Activated CD4-positive, alpha-beta memory T cell treated with anti-CD3 and anti-CD28 coated beads, Interleukin-2, amount 10 ng/mL, durations not matched to agents 7 days and 5 days (primary cell): Measurements from ENCODE around the gene GJC1. TPM values are rescaled to one million over a fixed set of nuclear protein-coding genes. Genes with fewer than 3 reads are reported as not detected.

Source experiments
- CTCF ChIA-PET: fragments of 350-600 bp; sonication (Branson Sonifier 250); formaldehyde crosslinking; loops from one replicate; lab custom pipeline; 2021; ENCODE audit warnings: antibody characterized with exemption, inconsistent platforms; lab: Charles Lee
- POLR2A ChIA-PET: fragments of 350-600 bp; sonication (Branson Sonifier 250); formaldehyde crosslinking; loops from one replicate; lab custom pipeline; 2021; ENCODE audit warnings: antibody characterized with exemption; lab: Charles Lee
- DNase-seq: peaks from one replicate; pipeline ENCODE4 v3.0.0-alpha.2; 2020
- H3K27ac Mint-ChIP-seq: one replicate; pipeline ENCODE4 v1.8.0; 2021; ENCODE audit warnings: mild to moderate bottlenecking, mixed read lengths
- H3K27me3 Mint-ChIP-seq: one replicate; pipeline ENCODE4 v1.8.0; 2021; ENCODE audit warnings: mixed read lengths
- H3K36me3 Mint-ChIP-seq: one replicate; pipeline ENCODE4 v1.8.0; 2021; ENCODE audit warnings: low read depth, mixed read lengths
- H3K4me1 Mint-ChIP-seq: one replicate; pipeline ENCODE4 v1.8.0; 2021; ENCODE audit warnings: mixed read lengths
- H3K4me3 Mint-ChIP-seq: one replicate; pipeline ENCODE4 v1.8.0; 2021; ENCODE audit warnings: mild to moderate bottlenecking, mixed read lengths
- H3K9me3 Mint-ChIP-seq: one replicate; pipeline ENCODE4 v1.8.0; 2021; ENCODE audit warnings: mixed read lengths
- total RNA-seq, 2 experiments: library from RNA; stranded (reverse); gene quantifications; one replicate each; pipeline ENCODE4 v1.2.3, GENCODE V29; 2021

The GJC1 gene
- under 1 TPM; 0.78 to 0.88 TPM for total RNA-seq

DNA sequence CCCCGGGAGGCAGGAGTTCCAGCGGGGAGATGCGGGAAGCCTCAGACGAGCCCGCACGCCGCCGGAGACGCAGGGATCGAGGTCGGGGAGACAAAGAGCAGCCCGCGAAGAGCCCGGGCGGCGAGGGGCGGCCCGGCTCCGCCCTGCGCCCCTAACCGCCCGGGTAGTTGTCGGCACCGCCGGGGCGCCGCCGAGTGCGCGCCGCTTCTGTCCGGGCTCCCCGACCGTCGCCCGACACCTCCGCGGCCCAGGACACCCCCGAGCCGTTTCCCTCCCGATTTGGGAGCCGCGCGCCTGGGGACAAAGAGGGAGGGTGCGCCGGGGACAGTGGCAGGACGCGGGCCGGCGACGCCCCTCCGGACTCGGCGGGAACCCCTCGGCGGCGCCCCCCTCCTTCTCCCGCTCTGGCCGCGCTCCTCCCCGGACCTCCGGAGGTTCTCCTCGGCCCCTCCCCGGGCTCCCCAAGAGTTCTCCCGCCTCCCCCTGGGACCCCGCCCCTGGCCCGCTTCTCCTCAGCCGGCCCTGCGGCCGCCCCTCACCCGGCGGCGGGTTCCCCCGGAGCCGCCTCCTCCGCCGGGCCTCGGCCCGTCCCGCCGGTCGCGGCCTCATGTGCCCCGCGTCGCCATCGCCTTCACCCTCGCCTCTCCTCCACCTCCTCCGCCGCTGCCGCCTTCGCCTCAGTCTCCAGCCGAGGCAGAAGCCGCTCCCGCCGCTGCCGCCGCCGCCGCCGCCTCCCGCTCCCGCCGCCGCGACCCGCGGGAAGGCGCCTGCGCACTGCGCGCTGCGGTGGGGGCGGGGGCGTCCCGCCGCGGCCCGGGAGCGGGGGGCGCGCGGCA lies at the start of gene GJC1:
TSS of gene GJC1 (minus strand) at position 765 of the 836 bp plus-strand sequence. CDS start 24,470 bp downstream, outside the sequence.
- H3K27me3 Mint-ChIP-seq, result peaks cover 59% of the 10 kb centered on the region

DNA sequence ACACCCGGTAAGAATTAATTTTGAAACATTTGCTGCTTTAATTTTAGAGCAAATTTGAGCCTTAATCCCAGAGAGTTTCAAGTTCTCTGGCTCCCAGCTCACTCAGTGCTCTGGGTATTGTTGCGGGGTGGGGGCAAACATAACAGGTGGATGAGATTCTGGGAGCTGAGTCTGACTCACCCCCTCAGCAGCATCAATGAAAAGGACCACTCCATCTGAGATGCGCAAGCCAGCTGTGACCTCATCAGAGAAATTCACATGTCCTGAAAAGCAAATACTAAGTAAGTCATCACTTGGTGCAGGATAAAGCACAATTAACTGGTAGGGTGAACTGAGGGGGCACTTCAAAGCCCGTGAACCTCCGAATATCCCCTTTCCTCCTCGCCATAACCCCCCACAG lies 49.3 kb upstream of the GJC1 start:
- Mint-ChIP-seq H3K9me3 (no peaks in the 10 kb centered on the region), H3K27me3 (no peaks in the 10 kb centered on the region), H3K27ac (no peak overlapping the region), H3K4me3 (no peak overlapping the region), H3K4me1 (peaks cover 2% of the 10 kb centered on the region), H3K36me3 (peaks cover 62% of the 10 kb centered on the region)
- CTCF ChIA-PET, result interaction anchor here (1.0 to 5.2 kb wide), 8 partner anchors 12 to 256 kb away, joined by 3 to 31 read pairs (median 6); partner anchors contain the start of gene ACBD4
- no peak for DNase-seq
- POLR2A ChIA-PET, result interaction anchor here (1.7 kb wide), 1 partner anchor 20 kb away, joined by 4 read pairs; a partner anchor contains a TSS

More for the DNA sequence above, at the start of gene GJC1:
- no peaks in the 10 kb centered on the region for H3K36me3 Mint-ChIP-seq
- POLR2A ChIA-PET, result interaction anchor here (1.7 kb wide), 1 partner anchor 53 kb away, joined by 5 read pairs; no protein-coding TSS in a partner anchor
- CTCF ChIA-PET, result interaction anchor here (1.4 kb wide), 1 partner anchor 51 kb away, joined by 3 read pairs; no protein-coding TSS in a partner anchor
- H3K27ac Mint-ChIP-seq, result no peak within 1 kb of the TSS
- no peaks in the 10 kb centered on the region for H3K9me3 Mint-ChIP-seq
- peaks cover 10% of the 10 kb centered on the region for H3K4me1 Mint-ChIP-seq
- peak within 1 kb of the TSS; percentile 62 for H3K4me3 Mint-ChIP-seq
- no peak for DNase-seq

DNA sequence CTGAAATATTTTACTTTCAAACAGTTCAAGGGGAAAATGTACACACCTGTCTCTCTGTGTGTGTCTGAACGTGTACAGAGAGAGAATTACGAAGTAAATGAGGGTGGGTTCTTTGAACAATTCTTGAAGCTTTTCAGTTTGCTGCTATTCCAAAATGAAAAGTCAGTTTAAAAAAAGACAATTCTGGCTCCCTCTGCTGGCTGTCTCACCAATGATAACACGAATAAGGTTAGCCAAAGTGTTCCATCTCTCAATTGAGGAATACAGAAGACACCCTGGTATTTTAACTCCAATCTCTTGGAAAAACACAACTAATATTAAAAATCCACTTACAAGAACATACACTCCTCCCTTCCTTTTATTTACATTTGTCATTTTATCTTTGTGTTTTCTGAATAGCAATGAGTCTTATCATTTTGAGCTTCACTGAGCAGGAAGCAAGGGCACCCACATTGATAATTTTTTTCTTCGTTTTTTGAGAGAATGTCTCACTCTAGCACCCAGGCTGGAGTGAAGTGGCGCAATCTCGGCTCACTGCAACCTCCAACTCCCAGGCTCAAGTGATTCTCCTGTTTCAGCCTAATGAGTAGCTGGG lies 48.6 kb upstream of the GJC1 start:
- no peak for DNase-seq
- H3K27me3 Mint-ChIP-seq, result no peaks in the 10 kb centered on the region
- H3K27ac Mint-ChIP-seq, result no peak overlapping the region
- no peaks in the 10 kb centered on the region for H3K9me3 Mint-ChIP-seq
- CTCF ChIA-PET, result interaction anchor here (0.8 to 5.2 kb wide), 11 partner anchors 11 to 257 kb away, joined by 3 to 31 read pairs (median 5); partner anchors contain the start of gene ACBD4
- H3K4me3 Mint-ChIP-seq, result no peak overlapping the region
- POLR2A ChIA-PET, result interaction anchor here (1.7 kb wide), 1 partner anchor 21 kb away, joined by 4 read pairs; a partner anchor contains a TSS
- peaks cover 63% of the 10 kb centered on the region for H3K36me3 Mint-ChIP-seq
- H3K4me1 Mint-ChIP-seq, result peaks cover 2% of the 10 kb centered on the region

- ChIA-PET POLR2A (no interaction called here), CTCF (interaction anchor here (0.6 to 5.2 kb wide), 3 partner anchors 11 to 597 kb away, joined by 3 to 31 read pairs (median 6); no protein-coding TSS in a partner anchor)
- Mint-ChIP-seq H3K27ac (no peak overlapping the region), H3K27me3 (no peaks in the 10 kb centered on the region), H3K36me3 (peaks cover 53% of the 10 kb centered on the region), H3K4me3 (no peak overlapping the region), H3K9me3 (no peaks in the 10 kb centered on the region), H3K4me1 (peaks cover 2% of the 10 kb centered on the region)
- no peak for DNase-seq
Measured at GRCh38 chr17:44877121-44877520, 47.0 kb upstream of the GJC1 start.

DNA sequence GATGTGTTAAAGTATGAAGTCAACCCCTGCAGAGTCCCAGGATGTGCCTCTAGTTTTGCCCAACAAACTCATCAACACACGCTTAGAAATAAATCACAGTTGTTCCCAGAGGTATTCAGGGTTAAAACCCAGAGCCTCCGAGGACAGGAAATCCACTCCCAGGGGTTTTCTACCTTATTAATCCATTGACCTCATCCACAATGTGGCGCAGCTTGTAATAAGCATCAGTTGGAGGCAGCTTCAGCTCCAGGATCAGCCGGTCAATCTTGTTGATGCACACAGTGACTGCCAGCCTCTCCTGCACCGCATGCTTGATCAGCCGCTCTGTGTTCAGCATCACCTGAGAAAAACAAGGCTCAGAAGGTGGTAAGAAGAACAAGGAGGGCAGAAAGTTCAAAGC lies 45.7 kb upstream of the GJC1 start:
- H3K36me3 Mint-ChIP-seq, result peaks cover 51% of the 10 kb centered on the region
- POLR2A ChIA-PET, result no interaction called here
- DNase-seq, result no peak
- H3K4me1 Mint-ChIP-seq, result peaks cover 2% of the 10 kb centered on the region
- CTCF ChIA-PET, result interaction anchor here (0.8 to 5.2 kb wide), 2 partner anchors 9 to 10 kb away, joined by 3 to 31 read pairs; no protein-coding TSS in a partner anchor
- no peak overlapping the region for H3K27ac Mint-ChIP-seq
- H3K4me3 Mint-ChIP-seq, result no peak overlapping the region
- no peaks in the 10 kb centered on the region for H3K9me3 Mint-ChIP-seq
- H3K27me3 Mint-ChIP-seq, result no peaks in the 10 kb centered on the region

- Mint-ChIP-seq H3K27me3 (no peaks in the 10 kb centered on the region), H3K9me3 (no peaks in the 10 kb centered on the region), H3K27ac (no peak overlapping the region), H3K36me3 (peaks cover 44% of the 10 kb centered on the region), H3K4me1 (no peaks in the 10 kb centered on the region), H3K4me3 (no peak overlapping the region)
- POLR2A ChIA-PET, result no interaction called here
- CTCF ChIA-PET, result no interaction called here
- DNase-seq, result no peak
Measured at GRCh38 chr17:44872131-44872768, 42.2 kb upstream of the GJC1 start.

DNA sequence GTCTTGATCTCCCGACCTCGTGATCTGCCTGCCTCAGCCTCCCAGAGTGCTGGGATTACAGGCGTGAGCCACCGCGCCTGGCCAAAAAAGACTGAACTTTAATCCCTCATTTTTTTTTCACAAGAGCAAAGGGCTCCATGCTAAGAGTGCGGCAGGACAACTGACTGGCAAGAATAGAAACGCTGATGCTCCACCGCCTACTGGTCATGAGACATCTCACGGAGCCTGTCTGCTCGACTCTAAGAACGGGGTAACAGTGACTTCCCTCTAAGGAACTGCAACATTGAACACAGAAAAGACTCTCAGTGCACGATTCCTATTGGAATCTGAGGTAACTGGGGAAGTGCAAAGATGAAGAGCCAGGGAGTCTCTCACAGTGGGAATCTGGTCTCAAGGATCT lies 41.5 kb upstream of the GJC1 start:
- no peak overlapping the region for H3K27ac Mint-ChIP-seq
- H3K9me3 Mint-ChIP-seq, result no peaks in the 10 kb centered on the region
- H3K36me3 Mint-ChIP-seq, result peaks cover 40% of the 10 kb centered on the region
- H3K4me3 Mint-ChIP-seq, result no peak overlapping the region
- no peaks in the 10 kb centered on the region for H3K27me3 Mint-ChIP-seq
- no peaks in the 10 kb centered on the region for H3K4me1 Mint-ChIP-seq
- ChIA-PET POLR2A (no interaction called here), CTCF (no interaction called here)
- DNase-seq, result no peak

- no peak for DNase-seq
- H3K9me3 Mint-ChIP-seq, result no peaks in the 10 kb centered on the region
- H3K27me3 Mint-ChIP-seq, result no peaks in the 10 kb centered on the region
- H3K27ac Mint-ChIP-seq, result no peak overlapping the region
- no peaks in the 10 kb centered on the region for H3K4me1 Mint-ChIP-seq
- ChIA-PET POLR2A (interaction anchor here (1.4 kb wide), 1 partner anchor 15 kb away, joined by 3 read pairs; no protein-coding TSS in a partner anchor), CTCF (interaction anchor here (1.4 to 10.5 kb wide), 3 partner anchors 9 to 90 kb away, joined by 5 to 144 read pairs (median 31); no protein-coding TSS in a partner anchor)
- peaks cover 53% of the 10 kb centered on the region for H3K36me3 Mint-ChIP-seq
- no peak overlapping the region for H3K4me3 Mint-ChIP-seq
Measured at GRCh38 chr17:44867841-44868240, 37.8 kb upstream of the GJC1 start.

- H3K36me3 Mint-ChIP-seq, result peaks cover 48% of the 10 kb centered on the region
- H3K4me3 Mint-ChIP-seq, result no peak overlapping the region
- ChIA-PET POLR2A (interaction anchor here (1.5 kb wide), 1 partner anchor 85 kb away, joined by 4 read pairs; no protein-coding TSS in a partner anchor), CTCF (interaction anchor here (0.5 to 10.5 kb wide), 6 partner anchors 9 to 233 kb away, joined by 3 to 144 read pairs (median 4); no protein-coding TSS in a partner anchor)
- H3K27ac Mint-ChIP-seq, result no peak overlapping the region
- no peak for DNase-seq
- no peaks in the 10 kb centered on the region for H3K9me3 Mint-ChIP-seq
- H3K4me1 Mint-ChIP-seq, result no peaks in the 10 kb centered on the region
- no peaks in the 10 kb centered on the region for H3K27me3 Mint-ChIP-seq
Measured at GRCh38 chr17:44865931-44866330, 35.8 kb upstream of the GJC1 start.

DNA sequence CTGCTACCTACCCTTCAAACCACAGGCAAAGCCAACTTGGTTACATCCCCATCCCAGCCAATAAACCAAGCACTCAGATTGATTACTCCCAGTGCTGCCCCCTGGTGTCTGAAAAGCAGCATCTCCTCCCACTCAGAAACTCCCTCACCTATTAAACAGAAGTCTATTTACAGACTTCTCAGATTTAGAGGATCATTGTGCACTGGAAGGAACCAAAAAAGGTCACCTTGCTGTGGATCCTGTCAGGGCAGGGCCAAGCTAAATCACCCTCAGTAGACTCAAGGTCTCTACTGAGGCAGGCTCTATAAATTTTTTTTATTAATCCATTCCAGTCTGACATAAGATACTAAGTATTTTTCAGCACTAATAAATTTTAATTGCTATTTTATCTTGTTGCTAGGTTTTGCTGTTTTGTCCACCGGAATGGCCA lies 35.2 kb upstream of the GJC1 start:
- Mint-ChIP-seq H3K4me1 (no peaks in the 10 kb centered on the region), H3K9me3 (no peaks in the 10 kb centered on the region), H3K36me3 (peaks cover 48% of the 10 kb centered on the region), H3K27me3 (no peaks in the 10 kb centered on the region), H3K27ac (no peak overlapping the region), H3K4me3 (no peak overlapping the region)
- CTCF ChIA-PET, result interaction anchor here (0.8 to 10.5 kb wide), 7 partner anchors 9 to 96 kb away, joined by 3 to 144 read pairs (median 4); no protein-coding TSS in a partner anchor
- POLR2A ChIA-PET, result interaction anchor here (1.0 to 1.5 kb wide), 3 partner anchors 22 to 86 kb away, joined by 3 to 4 read pairs (median 3); no protein-coding TSS in a partner anchor
- DNase-seq, result peak; percentile 69

GRCh38 chr17:44864831-44865230 lies 34.7 kb upstream of the GJC1 start:
- H3K36me3 Mint-ChIP-seq, result peaks cover 48% of the 10 kb centered on the region
- H3K4me1 Mint-ChIP-seq, result no peaks in the 10 kb centered on the region
- H3K27ac Mint-ChIP-seq, result no peak overlapping the region
- no peak overlapping the region for H3K4me3 Mint-ChIP-seq
- no peaks in the 10 kb centered on the region for H3K27me3 Mint-ChIP-seq
- CTCF ChIA-PET, result interaction anchor here (0.8 to 10.5 kb wide), 8 partner anchors 8 to 95 kb away, joined by 3 to 144 read pairs (median 4); no protein-coding TSS in a partner anchor
- no peaks in the 10 kb centered on the region for H3K9me3 Mint-ChIP-seq
- POLR2A ChIA-PET, result interaction anchor here (1.0 to 1.5 kb wide), 3 partner anchors 22 to 86 kb away, joined by 3 to 4 read pairs (median 3); no protein-coding TSS in a partner anchor
- DNase-seq, result no peak
